Activated T-cell treated with anti-CD3 and anti-CD28 coated beads for 1 hour (primary cell): ENCODE data around the gene IL17B.

Source experiments
- DNase-seq: peaks from one replicate; pipeline ENCODE4 v3.0.0-alpha.2; 2020; ENCODE audit warnings: low read depth

The IL17B gene

DNA sequence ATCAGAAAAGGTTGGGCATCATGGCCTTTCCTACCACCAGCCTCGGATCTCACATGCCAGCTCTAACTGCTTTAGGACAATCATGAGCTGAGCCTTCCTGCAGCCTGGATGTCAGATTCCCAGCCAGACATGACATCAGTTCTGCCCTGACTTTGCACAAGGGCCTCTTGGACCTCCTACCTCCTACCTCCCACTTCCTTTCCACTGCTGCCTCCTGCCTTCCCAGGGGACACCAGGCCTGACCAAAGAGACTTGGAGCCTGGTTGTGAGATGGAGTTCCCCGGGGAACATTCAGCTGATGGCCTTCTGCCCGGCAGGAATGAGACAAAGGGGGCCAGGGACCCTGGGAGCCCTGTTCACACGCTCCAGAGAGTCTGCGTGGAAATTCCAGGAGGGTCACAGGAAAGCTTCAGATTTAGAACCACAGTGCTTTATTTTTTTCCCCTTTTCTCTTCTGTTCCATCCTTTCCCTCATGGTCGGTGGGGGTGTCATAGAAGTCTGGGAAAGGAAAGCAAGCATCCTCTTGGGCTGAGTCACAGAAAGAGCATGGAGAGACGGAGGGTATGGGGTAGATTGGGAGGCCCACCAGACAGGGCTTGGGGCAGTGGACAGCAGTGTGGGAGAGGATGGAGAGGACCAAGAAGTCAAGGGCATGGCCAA is 35.4 kb upstream of the IL17B start:
- no peak for DNase-seq

GRCh38 chr5:149413477-149414210 is 34.6 kb upstream of the IL17B start:
- no peak for DNase-seq

DNA sequence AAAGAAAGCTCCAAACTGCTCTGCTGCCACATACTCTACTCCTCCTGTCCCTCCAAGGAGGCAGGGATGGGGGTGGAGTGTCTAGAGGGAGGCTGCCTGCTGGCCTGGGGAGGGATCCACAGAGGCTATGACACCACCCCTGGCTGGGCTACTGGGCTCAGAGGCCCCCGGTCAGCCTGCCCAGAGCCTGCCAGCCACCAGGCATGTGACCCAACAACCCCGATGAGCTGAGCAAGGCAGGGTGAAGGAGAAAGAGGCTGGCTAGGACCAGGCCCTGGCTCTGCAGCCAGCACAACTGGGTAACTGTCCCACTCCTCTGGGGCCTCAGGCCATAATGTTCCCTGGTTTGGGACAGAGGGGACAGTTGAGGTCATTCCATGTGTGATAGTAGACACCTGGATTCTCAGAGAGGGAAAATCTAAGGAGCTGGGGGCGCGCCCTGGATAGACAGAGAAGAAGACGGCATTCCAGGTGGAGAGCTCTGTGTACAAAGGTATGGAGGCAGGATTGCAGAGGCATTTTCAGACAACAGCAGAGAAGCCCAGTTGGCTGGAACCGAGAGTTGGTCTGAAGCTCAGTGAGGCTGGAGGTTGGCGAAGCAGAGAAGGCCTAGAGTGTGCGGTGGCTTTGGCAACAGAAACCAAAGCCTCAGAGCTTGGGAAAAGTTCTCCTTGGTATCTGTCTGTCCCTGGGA is 33.8 kb upstream of the IL17B start:
- no peak for DNase-seq

DNA sequence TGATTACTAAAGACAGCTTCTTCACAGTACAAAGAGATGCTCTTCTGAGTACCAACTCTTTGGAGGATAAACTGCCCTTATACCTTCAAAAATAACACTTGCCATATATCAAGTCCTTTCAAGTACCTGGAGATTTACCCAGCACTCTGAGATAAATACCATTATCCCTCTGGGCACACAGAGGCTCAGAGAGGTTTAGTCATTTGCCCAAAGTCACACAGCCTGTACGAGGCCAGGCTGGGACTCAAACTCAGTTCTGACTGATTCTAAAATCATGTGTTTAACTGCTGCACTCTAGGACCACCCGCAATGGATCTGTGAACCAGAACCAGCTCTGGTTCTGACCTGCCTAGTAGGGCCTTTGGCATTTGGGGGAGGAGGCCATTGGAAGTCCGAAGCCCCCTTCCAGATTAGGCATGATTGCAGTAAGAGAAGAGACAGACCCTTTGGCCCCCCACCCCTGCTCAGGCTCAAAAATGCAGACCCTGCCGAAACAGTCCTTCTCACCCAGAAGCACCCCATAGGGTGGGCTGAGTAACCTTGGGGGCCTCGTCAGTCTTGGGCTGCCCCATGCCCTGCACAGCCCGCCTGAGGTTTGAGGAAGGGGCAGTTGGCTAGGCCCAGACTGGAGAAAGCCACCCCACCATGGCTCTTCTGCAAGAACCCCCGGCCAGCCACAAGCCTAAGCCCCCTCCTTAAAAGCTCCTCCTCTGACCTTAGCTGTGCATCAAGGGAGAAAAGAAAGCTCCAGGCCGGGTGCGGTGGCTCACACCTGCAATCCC is 32.8 kb upstream of the IL17B start:
- no peak for DNase-seq

GRCh38 chr5:149410721-149411432 is 31.8 kb upstream of the IL17B start:
- DNase-seq = no peak

- no peak for DNase-seq
These were observed 31.0 kb upstream of the IL17B start for GRCh38 chr5:149410071-149410470.

- DNase-seq = no peak
These were observed 30.3 kb upstream of the IL17B start for GRCh38 chr5:149409268-149409948.

DNA sequence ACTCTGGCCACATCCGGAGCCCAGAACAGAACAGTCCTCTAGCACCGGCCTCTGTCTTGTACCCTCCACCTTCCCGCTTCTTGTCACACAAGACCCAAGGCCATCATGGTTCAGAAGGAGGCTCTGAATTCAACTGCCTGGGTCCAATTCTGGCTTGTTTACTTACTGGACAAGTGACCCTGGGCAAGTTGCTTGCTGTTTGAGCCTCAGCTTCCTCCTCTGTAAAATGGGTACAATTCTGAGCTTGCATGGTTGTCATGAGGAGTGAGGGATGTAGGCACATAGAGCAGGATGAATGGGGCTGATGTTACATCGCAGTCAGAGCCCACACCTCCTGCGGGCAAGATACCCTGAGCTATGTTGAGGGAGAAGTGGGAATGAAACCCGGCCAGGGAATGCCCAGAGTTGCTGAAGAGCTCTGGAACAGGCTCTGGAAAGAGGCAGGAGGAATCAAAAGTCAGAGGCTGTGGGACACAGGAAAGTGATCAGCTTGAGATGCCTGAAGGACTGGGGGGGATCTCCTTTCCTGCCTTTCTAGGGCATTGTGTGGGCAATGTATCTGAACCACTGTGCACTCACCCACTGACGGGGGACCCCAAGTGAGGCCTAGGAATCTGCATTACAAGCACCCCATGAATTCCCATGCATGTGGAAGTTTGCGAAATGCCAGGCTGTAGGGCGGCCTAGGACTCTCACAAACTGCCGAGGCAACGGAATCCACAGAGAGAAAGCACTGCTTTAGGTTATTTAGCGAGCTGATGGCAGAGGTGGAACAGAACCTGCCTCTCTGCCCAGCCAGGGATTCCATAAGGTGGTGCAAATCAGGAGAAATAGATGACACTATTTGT is 29.4 kb upstream of the IL17B start:
- DNase-seq = no peak

GRCh38 chr5:149407323-149408251 is 28.5 kb upstream of the IL17B start:
- DNase-seq = no peak

DNA sequence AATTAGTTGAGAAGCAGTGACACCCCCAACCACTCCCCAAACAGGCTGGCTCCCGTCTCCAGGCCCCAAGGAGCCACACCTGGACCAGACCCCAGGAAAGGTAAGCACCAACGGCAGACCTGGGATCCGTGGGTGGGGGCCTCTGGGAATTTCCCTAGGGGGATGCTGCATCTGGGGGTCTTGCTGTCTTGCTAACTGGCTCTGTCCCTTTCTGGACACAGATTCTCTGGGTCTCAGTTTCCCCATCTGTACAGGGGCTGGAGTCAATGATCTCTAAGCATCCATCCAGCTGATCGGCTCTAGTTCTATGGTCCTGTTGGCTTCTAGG is 27.9 kb upstream of the IL17B start:
- DNase-seq = no peak

GRCh38 chr5:149406203-149406978 is 27.3 kb upstream of the IL17B start:
- DNase-seq = no peak

DNA sequence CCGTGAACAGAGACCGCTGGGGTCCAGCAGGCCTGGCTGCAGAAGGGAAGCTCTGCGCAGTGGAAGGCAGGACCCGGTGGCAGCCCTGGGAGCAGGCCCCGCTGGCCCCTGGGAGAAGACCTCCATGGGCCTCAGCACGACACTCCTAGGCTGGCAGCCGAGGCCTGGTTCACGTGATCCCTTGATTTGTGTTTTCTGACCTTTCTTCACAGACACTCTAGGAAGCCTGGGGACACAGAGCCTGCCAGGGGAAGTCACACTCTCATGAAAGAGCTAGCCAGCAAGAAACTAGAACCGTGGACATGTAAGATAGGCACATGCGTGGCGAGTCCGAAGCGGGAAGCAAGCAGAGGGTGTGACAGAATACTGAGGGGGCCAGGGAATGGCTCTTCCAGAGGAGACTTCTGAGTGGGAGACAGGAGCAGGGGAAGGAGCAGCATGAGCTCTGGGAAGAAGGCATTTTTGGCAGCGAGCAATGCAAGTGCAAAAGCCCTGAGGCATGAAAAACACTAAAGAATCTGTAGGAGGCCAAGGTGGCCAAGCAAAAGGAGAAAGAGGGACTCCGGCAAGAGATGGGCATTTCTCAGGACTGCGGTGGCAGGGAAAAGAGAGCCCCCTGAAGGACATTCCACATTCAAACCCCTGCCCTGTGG is 26.6 kb upstream of the IL17B start:
- no peak for DNase-seq

DNA sequence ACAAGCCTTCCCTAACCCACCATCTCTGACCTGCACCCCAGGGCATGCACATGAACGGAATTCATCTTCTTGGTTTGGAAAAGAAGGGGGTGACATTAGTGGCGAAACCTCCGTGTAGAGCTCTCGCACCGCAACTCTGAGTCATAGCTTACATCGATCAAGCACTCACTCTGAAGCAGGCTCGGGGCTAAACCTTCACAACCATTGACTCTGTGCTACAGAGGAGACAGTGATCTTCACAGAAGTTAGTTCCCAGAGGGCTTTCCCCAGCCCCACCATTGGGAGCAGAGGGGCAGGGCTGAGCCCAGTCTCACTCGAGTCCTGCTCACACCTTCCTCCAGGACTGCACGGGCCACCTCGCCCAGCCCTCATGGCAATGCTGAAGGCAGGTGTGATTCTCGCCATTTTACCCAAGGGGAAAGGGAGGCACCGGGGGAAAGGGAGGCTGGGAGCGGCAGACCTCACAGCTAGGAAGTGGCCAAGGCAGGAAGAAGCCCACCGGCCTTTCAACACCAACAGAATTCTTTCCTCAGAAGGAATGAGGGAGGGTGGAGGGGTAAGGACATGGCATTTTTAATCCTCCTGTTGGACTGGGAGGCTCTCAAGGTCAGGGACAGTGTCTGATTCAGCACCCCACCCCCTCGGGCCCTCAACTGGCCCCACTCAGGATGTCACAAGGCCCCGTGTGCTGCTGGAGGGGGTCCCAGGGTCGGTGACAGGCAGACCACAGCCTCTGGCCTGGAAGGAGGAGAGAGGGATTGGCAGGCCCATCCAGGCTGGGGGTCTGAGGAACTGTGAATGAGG is 25.9 kb upstream of the IL17B start:
- DNase-seq = no peak

- no peak for DNase-seq
These were observed 25.0 kb upstream of the IL17B start for GRCh38 chr5:149403923-149404745.

- no peak for DNase-seq
These were observed 23.2 kb upstream of the IL17B start for GRCh38 chr5:149402291-149402690.

DNA sequence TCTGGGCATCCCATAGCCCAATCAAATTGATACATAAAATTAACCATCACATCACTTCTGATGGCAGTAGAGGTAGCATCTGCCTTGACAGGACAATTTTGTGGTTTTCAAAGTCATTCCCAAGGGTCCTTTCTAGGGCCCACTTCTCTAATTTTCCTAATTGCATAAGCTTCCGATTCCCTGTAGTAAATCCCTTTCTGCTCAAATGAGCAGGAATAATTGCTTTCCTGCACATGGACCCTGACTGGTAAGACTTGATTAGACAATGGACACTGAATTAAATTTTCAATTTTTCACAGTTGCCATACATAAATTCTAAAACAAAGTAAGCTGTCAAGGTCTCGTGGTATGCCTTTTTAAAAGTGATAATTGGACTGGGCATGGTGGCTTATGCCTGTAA is 22.0 kb upstream of the IL17B start:
- no peak for DNase-seq
